ENCODE data around the gene ETV2. TPM values are rescaled to one million over a fixed set of nuclear protein-coding genes. Genes with fewer than 3 reads are reported as not detected.
A peak's percentile ranks its signal among the peaks of the same experiment; 100 is the strongest.
"Not testable (repeated sequence)": the region's sequence is repeated elsewhere in the genome, so short reads cannot be mapped to it uniquely, and the experiment has no call there.

ETV2 gene, protein sequence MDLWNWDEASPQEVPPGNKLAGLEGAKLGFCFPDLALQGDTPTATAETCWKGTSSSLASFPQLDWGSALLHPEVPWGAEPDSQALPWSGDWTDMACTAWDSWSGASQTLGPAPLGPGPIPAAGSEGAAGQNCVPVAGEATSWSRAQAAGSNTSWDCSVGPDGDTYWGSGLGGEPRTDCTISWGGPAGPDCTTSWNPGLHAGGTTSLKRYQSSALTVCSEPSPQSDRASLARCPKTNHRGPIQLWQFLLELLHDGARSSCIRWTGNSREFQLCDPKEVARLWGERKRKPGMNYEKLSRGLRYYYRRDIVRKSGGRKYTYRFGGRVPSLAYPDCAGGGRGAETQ
- total RNA-seq (ENCODE audit: low replicate concordance), result 1.1 TPM in 2 replicates
- long read RNA-seq, result 0 reads

DNA sequence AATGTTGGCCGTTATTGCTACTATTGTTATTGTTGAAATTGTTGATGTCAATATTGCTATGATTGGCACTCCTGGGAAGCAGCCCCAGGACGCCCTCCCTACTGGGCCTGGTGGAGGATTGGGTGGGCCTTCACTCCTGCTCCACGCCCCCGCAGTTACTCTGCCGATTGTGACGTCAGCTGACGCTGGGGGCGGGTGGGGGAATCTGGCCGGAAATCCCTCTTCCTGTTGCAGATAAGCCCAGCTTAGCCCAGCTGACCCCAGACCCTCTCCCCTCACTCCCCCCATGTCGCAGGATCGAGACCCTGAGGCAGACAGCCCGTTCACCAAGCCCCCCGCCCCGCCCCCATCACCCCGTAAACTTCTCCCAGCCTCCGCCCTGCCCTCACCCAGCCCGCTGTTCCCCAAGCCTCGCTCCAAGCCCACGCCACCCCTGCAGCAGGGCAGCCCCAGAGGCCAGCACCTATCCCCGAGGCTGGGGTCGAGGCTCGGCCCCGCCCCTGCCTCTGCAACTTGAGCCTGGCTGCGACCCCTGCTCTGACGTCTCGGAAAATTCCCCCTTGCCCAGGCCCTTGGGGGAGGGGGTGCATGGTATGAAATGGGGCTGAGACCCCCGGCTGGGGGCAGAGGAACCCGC is at the start of gene ETV2:
Gene ETV2, plus strand, starts transcription at position 231 of the 637 bp plus-strand sequence. CDS start 716 bp downstream, outside the sequence.
- H3K4me3 Mint-ChIP-seq, result peak within 1 kb of the TSS; percentile 63
- peaks cover 18% of the 10 kb centered on the region for H3K4me1 Mint-ChIP-seq (ENCODE audit: unreplicated experiment)
- H3K27ac Mint-ChIP-seq, result peak within 1 kb of the TSS; percentile 23
- no peak for DNase-seq (ENCODE audit: extremely low spot score, unreplicated experiment)
- H3K9me3 Mint-ChIP-seq, result no peaks in the 10 kb centered on the region
- H3K27me3 Mint-ChIP-seq, result peaks cover 2% of the 10 kb centered on the region
- no peaks in the 10 kb centered on the region for H3K36me3 Mint-ChIP-seq
- TF ChIP-seq, protein P1, sequence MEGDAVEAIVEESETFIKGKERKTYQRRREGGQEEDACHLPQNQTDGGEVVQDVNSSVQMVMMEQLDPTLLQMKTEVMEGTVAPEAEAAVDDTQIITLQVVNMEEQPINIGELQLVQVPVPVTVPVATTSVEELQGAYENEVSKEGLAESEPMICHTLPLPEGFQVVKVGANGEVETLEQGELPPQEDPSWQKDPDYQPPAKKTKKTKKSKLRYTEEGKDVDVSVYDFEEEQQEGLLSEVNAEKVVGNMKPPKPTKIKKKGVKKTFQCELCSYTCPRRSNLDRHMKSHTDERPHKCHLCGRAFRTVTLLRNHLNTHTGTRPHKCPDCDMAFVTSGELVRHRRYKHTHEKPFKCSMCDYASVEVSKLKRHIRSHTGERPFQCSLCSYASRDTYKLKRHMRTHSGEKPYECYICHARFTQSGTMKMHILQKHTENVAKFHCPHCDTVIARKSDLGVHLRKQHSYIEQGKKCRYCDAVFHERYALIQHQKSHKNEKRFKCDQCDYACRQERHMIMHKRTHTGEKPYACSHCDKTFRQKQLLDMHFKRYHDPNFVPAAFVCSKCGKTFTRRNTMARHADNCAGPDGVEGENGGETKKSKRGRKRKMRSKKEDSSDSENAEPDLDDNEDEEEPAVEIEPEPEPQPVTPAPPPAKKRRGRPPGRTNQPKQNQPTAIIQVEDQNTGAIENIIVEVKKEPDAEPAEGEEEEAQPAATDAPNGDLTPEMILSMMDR (conservative IDR thresholded peaks at IDR 0.05), result no peak

- no peak overlapping the region for H3K4me3 Mint-ChIP-seq
- DNase-seq (ENCODE audit: extremely low spot score, unreplicated experiment), result no peak
- H3K9me3 Mint-ChIP-seq, result no peaks in the 10 kb centered on the region
- TF ChIP-seq, protein P1 (conservative IDR thresholded peaks at IDR 0.05), result peak; percentile 71
- H3K27ac Mint-ChIP-seq, result no peak overlapping the region
- H3K27me3 Mint-ChIP-seq, result peaks cover 14% of the 10 kb centered on the region
- H3K4me1 Mint-ChIP-seq (ENCODE audit: unreplicated experiment), result no peaks in the 10 kb centered on the region
- no peaks in the 10 kb centered on the region for H3K36me3 Mint-ChIP-seq
Measured at GRCh38 chr19:35592226-35592625, 49.3 kb upstream of the ETV2 start.

DNA sequence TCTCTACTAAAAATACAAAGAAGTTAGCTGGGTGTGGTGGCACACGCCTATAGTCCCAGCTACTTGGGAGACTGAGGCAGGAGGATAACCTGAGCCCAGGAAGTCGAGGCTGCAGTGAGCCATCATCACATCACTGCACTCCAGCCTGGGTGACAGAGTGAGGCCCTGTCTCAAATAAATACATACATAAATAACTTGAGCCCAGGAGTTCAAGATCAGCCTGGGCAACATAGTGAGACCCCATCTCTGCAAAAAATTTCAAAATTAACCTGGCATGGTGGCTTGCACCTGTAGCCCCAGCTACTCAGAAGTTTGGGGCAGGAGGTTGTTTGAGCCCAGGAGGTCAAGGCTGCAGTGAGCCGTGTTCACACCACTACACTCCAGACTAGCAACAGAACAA is 46.5 kb upstream of the ETV2 start:
- H3K27ac Mint-ChIP-seq, H3K9me3 Mint-ChIP-seq, H3K4me3 Mint-ChIP-seq: not testable (repeated sequence)

GRCh38 chr19:35595928-35596327 is 45.6 kb upstream of the ETV2 start:
- Mint-ChIP-seq H3K9me3 (no peaks in the 10 kb centered on the region), H3K4me3 (no peak overlapping the region), H3K4me1 (ENCODE audit: unreplicated experiment) (no peaks in the 10 kb centered on the region), H3K36me3 (no peaks in the 10 kb centered on the region), H3K27ac (no peak overlapping the region), H3K27me3 (peaks cover 26% of the 10 kb centered on the region)
- TF ChIP-seq, protein P1 (conservative IDR thresholded peaks at IDR 0.05), result no peak
- no peak for DNase-seq (ENCODE audit: extremely low spot score, unreplicated experiment)

More for the DNA sequence above, 46.5 kb upstream of the ETV2 start:
- H3K36me3 Mint-ChIP-seq; H3K4me1 Mint-ChIP-seq (ENCODE audit: unreplicated experiment); DNase-seq (ENCODE audit: extremely low spot score, unreplicated experiment): not testable (repeated sequence)
- H3K27me3 Mint-ChIP-seq, result peaks cover 21% of the 10 kb centered on the region

DNA sequence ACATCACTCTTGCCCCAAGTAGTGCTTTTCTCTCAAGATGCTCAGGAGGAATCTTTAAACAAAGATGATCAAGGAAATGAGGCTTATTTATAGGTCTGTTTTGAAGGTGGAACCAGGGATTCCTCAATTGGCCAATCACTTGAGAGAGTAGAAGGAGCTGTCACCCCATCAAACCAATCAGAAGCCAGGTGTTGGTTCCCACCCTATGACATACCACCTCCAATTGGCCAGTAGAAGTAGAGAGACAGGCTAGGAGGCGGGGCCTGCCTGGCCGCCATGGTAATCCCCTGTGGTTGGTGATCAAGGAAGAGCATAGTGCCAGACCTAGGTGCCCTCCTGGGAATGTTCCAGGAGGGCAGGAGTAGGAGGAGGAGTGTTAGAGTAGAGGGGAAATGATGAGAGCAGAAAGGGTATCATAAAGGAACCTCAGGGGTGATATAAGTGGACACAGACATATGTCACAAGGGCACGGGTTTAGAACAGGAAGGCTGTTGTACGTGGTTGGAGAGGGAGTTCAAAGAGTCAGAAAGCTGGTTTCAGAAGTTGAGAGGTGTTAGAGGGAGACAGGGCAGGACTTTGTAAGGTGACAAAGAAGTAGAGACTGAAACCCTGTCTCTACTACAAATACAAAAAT is 45.1 kb upstream of the ETV2 start:
- no peaks in the 10 kb centered on the region for H3K4me1 Mint-ChIP-seq (ENCODE audit: unreplicated experiment)
- no peaks in the 10 kb centered on the region for H3K9me3 Mint-ChIP-seq
- TF ChIP-seq, protein P1 (conservative IDR thresholded peaks at IDR 0.05), result no peak
- H3K4me3 Mint-ChIP-seq, result no peak overlapping the region
- H3K27ac Mint-ChIP-seq, result no peak overlapping the region
- peaks cover 30% of the 10 kb centered on the region for H3K27me3 Mint-ChIP-seq
- H3K36me3 Mint-ChIP-seq, result no peaks in the 10 kb centered on the region
- DNase-seq (ENCODE audit: extremely low spot score, unreplicated experiment), result no peak

DNA sequence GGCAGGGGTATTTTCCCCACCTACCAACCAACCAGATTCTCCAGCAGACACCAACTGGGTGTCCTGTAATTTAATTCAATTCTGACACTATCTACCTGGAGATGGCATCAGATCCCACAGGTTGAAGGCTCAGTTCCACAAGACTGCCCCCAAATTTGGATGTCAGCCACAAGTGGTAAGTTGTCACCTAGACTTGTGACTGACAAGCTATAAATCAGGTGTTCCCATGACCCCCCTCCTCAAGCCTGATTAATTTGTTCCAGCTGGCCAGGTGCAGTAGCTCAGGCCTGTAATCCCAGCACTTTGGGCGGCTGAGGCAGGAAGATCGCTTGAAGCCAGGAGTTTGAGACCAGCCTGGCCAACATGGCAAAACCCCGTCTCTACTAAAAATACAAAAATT is 39.6 kb upstream of the ETV2 start:
- H3K9me3 Mint-ChIP-seq, result no peaks in the 10 kb centered on the region
- H3K36me3 Mint-ChIP-seq, result no peaks in the 10 kb centered on the region
- H3K27ac Mint-ChIP-seq, result no peak overlapping the region
- no peaks in the 10 kb centered on the region for H3K4me1 Mint-ChIP-seq (ENCODE audit: unreplicated experiment)
- TF ChIP-seq, protein P1 (conservative IDR thresholded peaks at IDR 0.05), result no peak
- DNase-seq (ENCODE audit: extremely low spot score, unreplicated experiment), result no peak
- peaks cover 20% of the 10 kb centered on the region for H3K27me3 Mint-ChIP-seq
- H3K4me3 Mint-ChIP-seq, result no peak overlapping the region

DNA sequence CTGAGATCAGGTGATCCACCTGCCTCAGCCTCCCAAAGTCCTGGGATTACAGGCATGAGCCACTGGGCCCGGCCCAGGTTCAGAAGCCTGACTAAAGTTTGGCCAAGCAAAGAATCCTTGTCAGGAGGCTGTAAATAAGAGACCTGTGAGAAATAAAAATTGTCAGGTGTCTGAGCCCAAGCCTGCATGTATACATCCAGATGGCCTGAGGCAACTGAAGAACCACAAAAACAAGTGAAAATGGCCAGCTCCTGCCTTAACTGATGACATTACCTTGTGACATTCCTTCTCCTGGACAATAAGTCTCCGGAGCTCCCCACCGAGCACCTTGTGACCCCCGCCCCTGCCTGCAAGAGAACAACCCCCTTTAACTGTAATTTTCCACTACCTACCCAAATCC is 37.1 kb upstream of the ETV2 start:
- not testable (repeated sequence) for H3K27ac Mint-ChIP-seq; H3K4me3 Mint-ChIP-seq; H3K27me3 Mint-ChIP-seq; H3K4me1 Mint-ChIP-seq (ENCODE audit: unreplicated experiment); H3K36me3 Mint-ChIP-seq; DNase-seq (ENCODE audit: extremely low spot score, unreplicated experiment); H3K9me3 Mint-ChIP-seq

- H3K27ac Mint-ChIP-seq; H3K36me3 Mint-ChIP-seq; H3K4me1 Mint-ChIP-seq (ENCODE audit: unreplicated experiment); H3K27me3 Mint-ChIP-seq; H3K4me3 Mint-ChIP-seq; DNase-seq (ENCODE audit: extremely low spot score, unreplicated experiment); H3K9me3 Mint-ChIP-seq: not testable (repeated sequence)
Measured at GRCh38 chr19:35607170-35607569, 34.4 kb upstream of the ETV2 start.
